Psoas muscle (tissue), 8 donors: ENCODE data around the gene ARHGAP22. TPM values are rescaled to one million over a fixed set of nuclear protein-coding genes. Genes with fewer than 3 reads are reported as not detected.

Experiments
- ATAC-seq, 4 donors: fragments of 200-7000 bp; cut with Tn5 transposase; one replicate each; pipeline ENCODE4 v1.9.1; 2020; ENCODE audit warnings: moderate library complexity in 3 of 4, mild to moderate bottlenecking in 2 of 4
- DNase-seq, 2 donors: peaks; one replicate each; pipeline ENCODE4 v3.0.0-alpha.2; 2020
- H3K27ac ChIP-seq: fragments of 200-600 bp; one replicate; pipeline ENCODE4 v1.8.0; 2022
- H3K27me3 ChIP-seq, 3 donors: fragments of 200-600 bp in 1 of 3; one replicate each; pipeline versions ENCODE4 v1.6.1 to v1.8.0; 2013 to 2022; ENCODE audit warnings: low read length in 2 of 3, mild to moderate bottlenecking in 2 of 3, moderate library complexity in 1 of 3; ENCODE audit not compliant: insufficient read depth in 3 of 3
- H3K36me3 ChIP-seq, 2 donors: fragments of 200-600 bp in 1 of 2; one replicate each; pipeline versions ENCODE4 v1.6.1 to v1.8.0; 2013 to 2022; ENCODE audit warnings: low read depth in 1 of 2, mild to moderate bottlenecking in 1 of 2, moderate library complexity in 1 of 2; ENCODE audit not compliant: insufficient read depth in 1 of 2
- H3K4me1 ChIP-seq: fragments of 200-600 bp; one replicate; pipeline ENCODE4 v1.8.0; 2022
- H3K4me3 ChIP-seq: fragments of 200-600 bp; one replicate; pipeline ENCODE4 v1.8.0; 2022; ENCODE audit warnings: mild to moderate bottlenecking
- H3K9me3 ChIP-seq: fragments of 200-600 bp; one replicate; pipeline ENCODE4 v1.8.0; 2022
- CTCF ChIP-seq: fragments of 200-600 bp; IDR thresholded peaks from one replicate; pipeline ENCODE4 v1.8.0; 2022; ENCODE audit warnings: antibody characterized with exemption
- WGBS, 3 donors: extraction: QIAGEN DNeasy Blood & Tissue Kit; methylation state at CpG; one replicate each; pipeline versions ENCODE4 v1.1.6 to v1.1.7; 2013; 5-methylcytosine and 5-hydroxymethylcytosine counted together
- intact Hi-C, 2 donors: fragments of 100-400 bp; cut with DNase I; formaldehyde crosslinking; loops; one replicate each; pipeline versions ENCODE4 v1.11.0 to v1.14.2; 2022
- polyA plus RNA-seq, 3 donors: library from polyadenylated mRNA; stranded (reverse); fragments of 200-250 nt; gene quantifications; one replicate each; pipeline ENCODE4 v1.2.3, GENCODE V29; 2013
- total RNA-seq, 4 donors: library from RNA; stranded (reverse); fragmentation: NEBNext Ultra II Directional in 2 of 4; extraction: Animal tissue kit (Norgen Biotek cat#: 25700) in 2 of 4; gene quantifications; one replicate each; pipeline versions ENCODE4 v1.2.1 to v1.2.4, GENCODE V29; 2021 to 2023
- donor health status: healthy with polysubstance abuse.
- donor health status: DM: no; HTN: no; CAD: no; lungs with moderate emphysema.
- donor health status: Bipolar disorder and iron deficiency.
- donor health status: healthy.
- donor health status: DM: yes; HTN: yes; CAD: no.
- donor health status: DM: no; HTN: no; CAD: no.
- donor health status: DM: no; HTN: no; CAD: no.
- donor health status: DM: yes; HTN: yes; CAD: no.

ARHGAP22 gene
- total and polyA plus RNA-seq, 7 donors: 0.46 to 2.9 (median 1.6) TPM

GRCh38 chr10:48458662-48459048 lies 146.2 kb downstream of the ARHGAP22 start:
- no peak for DNase-seq
- Histone ChIP-seq H3K27me3 (no peaks in the 10 kb centered on the region), H3K36me3 (no peaks in the 10 kb centered on the region), H3K9me3 (no peaks in the 10 kb centered on the region), H3K27ac (no peak overlapping the region), H3K4me3 (no peak overlapping the region), H3K4me1 (no peaks in the 10 kb centered on the region)
- no peak for ATAC-seq
- 77 to 81% (median 78%) methylated on average over 6 of the region's 6 CpGs for WGBS, 3 donors
- no peak for TF ChIP-seq CTCF
- intact Hi-C loops: loop anchor here in 1 of 2 donors (10.0 kb wide), 1 partner anchor 196 kb away; no protein-coding TSS in a partner anchor

GRCh38 chr10:48457949-48458661 lies 146.8 kb downstream of the ARHGAP22 start:
- ATAC-seq: no peak
- WGBS, 3 donors: 70 to 77% (median 73%) methylated on average over 5 of the region's 5 CpGs
- DNase-seq: peak in 1 of 2 donors; percentile 21
- Histone ChIP-seq H3K27me3 (no peaks in the 10 kb centered on the region), H3K4me1 (no peaks in the 10 kb centered on the region), H3K36me3 (no peaks in the 10 kb centered on the region), H3K27ac (no peak overlapping the region), H3K9me3 (no peaks in the 10 kb centered on the region), H3K4me3 (no peak overlapping the region)
- TF ChIP-seq CTCF: no peak
- intact Hi-C loops: loop anchor here in 1 of 2 donors (10.0 kb wide), 1 partner anchor 197 kb away; no protein-coding TSS in a partner anchor

- peak in 1 of 2 donors; percentile 46 for DNase-seq
- Histone ChIP-seq H3K36me3 (no peaks in the 10 kb centered on the region), H3K4me1 (no peaks in the 10 kb centered on the region), H3K27me3 (no peaks in the 10 kb centered on the region), H3K4me3 (no peak overlapping the region), H3K9me3 (no peaks in the 10 kb centered on the region), H3K27ac (no peak overlapping the region)
- no peak for ATAC-seq
- no peak for TF ChIP-seq CTCF
- 78 to 82% (median 81%) methylated on average over 23 to 24 of the region's 24 CpGs for WGBS, 3 donors
- intact Hi-C loops: loop anchor here in 1 of 2 donors (10.0 kb wide), 1 partner anchor 198 kb away; no protein-coding TSS in a partner anchor
These were observed 147.8 kb downstream of the ARHGAP22 start for GRCh38 chr10:48456808-48457761.

GRCh38 chr10:48456361-48456804 lies 148.5 kb downstream of the ARHGAP22 start:
- Histone ChIP-seq H3K27ac (no peak overlapping the region), H3K4me1 (no peaks in the 10 kb centered on the region), H3K27me3 (no peaks in the 10 kb centered on the region), H3K9me3 (no peaks in the 10 kb centered on the region), H3K4me3 (no peak overlapping the region), H3K36me3 (no peaks in the 10 kb centered on the region)
- 42 to 51% (median 48%) methylated on average over 8 to 9 of the region's 9 CpGs for WGBS, 3 donors
- peak; percentile 60 to 69 for DNase-seq
- intact Hi-C loops: loop anchor here in 1 of 2 donors (10.0 kb wide), 1 partner anchor 198 kb away; no protein-coding TSS in a partner anchor
- TF ChIP-seq CTCF: no peak
- ATAC-seq: no peak
